Measurements from ENCODE around the gene RBFOX2.
"Not testable (repeated sequence)": the region's sequence is repeated elsewhere in the genome, so short reads cannot be mapped to it uniquely, and the experiment has no call there.

The RBFOX2 gene

GRCh38 chr22:36064358-36064757, 35.7 kb upstream of the RBFOX2 start:
- Histone ChIP-seq H3K23ac (ENCODE audit: low read length) (no peak overlapping the region), H3K79me2 (ENCODE audit: control insufficient read depth, insufficient read depth, low read length) (no peaks in the 10 kb centered on the region), H3K56ac (ENCODE audit: low read length) (no peak overlapping the region), H3K4ac (ENCODE audit: low read depth, low read length) (no peak overlapping the region), H2BK120ac (ENCODE audit: low read depth, low read length) (no peak overlapping the region), H3K4me2 (ENCODE audit: low read length) (no peak overlapping the region), H2BK15ac (replicated peaks; ENCODE audit: low read depth) (no peak overlapping the region), H3K79me1 (ENCODE audit: low read length) (no peaks in the 10 kb centered on the region), H4K5ac (ENCODE audit: low read length) (no peak overlapping the region), H3K9ac (ENCODE audit: low read length) (no peak overlapping the region), H3K27ac (ENCODE audit: low read depth, low read length) (no peak overlapping the region), H2BK5ac (ENCODE audit: low read length) (no peak overlapping the region), H2AK5ac (ENCODE audit: low read length) (no peak overlapping the region), H3K4me3 (ENCODE audit: low read length) (no peak overlapping the region), H3K27me3 (ENCODE audit: insufficient read depth, low read length, poor library complexity) (no peaks in the 10 kb centered on the region), H3K18ac (ENCODE audit: low read length) (no peak overlapping the region), H3K4me1 (ENCODE audit: control insufficient read depth, low read depth, low read length) (peaks cover 3% of the 10 kb centered on the region), H3K36me3 (ENCODE audit: control insufficient read depth, insufficient read depth, low read length) (no peaks in the 10 kb centered on the region), H4K8ac (ENCODE audit: low read depth, low read length) (no peak overlapping the region)
- WGBS (ENCODE audit: extremely low coverage, insufficient coverage, low lambda C conversion rate), result no CpG with 5 or more reads among the region's 5 CpGs
- DNase-seq, result no peak

DNA sequence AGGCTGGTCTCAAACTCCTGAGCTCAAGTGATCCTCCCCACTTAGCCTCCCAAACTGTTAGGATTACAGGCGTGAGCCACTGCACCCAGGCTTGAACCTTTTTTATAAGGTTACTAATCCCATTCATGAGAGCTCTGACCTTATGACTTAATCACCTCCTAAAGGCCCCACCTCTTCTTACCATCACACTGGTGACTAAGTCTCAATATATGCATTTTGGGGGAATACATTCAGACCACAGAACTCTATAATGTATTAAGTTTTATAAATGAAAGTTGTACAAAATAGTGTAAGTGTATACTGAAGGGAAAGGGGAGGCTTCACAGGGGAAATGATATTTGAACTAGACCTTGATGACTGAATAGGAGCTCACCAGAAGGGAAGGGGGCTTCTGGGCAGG, 28.4 kb upstream of the RBFOX2 start:
- H3K56ac ChIP-seq (ENCODE audit: low read length), result no peak overlapping the region
- no peak overlapping the region for H3K18ac ChIP-seq (ENCODE audit: low read length)
- no peak overlapping the region for H3K9ac ChIP-seq (ENCODE audit: low read length)
- no peaks in the 10 kb centered on the region for H3K79me1 ChIP-seq (ENCODE audit: low read length)
- DNase-seq, result no peak
- H2BK15ac ChIP-seq (replicated peaks; ENCODE audit: low read depth), result no peak overlapping the region
- no peaks in the 10 kb centered on the region for H3K36me3 ChIP-seq (ENCODE audit: control insufficient read depth, insufficient read depth, low read length)
- H4K5ac ChIP-seq (ENCODE audit: low read length), result no peak overlapping the region
- no peak overlapping the region for H3K4me2 ChIP-seq (ENCODE audit: low read length)
- no peak overlapping the region for H2AK5ac ChIP-seq (ENCODE audit: low read length)
- H3K4me1 ChIP-seq (ENCODE audit: control insufficient read depth, low read depth, low read length), result no peaks in the 10 kb centered on the region
- no peak overlapping the region for H2BK5ac ChIP-seq (ENCODE audit: low read length)
- H3K27ac ChIP-seq (ENCODE audit: low read depth, low read length), result no peak overlapping the region
- no peak overlapping the region for H3K4me3 ChIP-seq (ENCODE audit: low read length)
- no peak overlapping the region for H4K8ac ChIP-seq (ENCODE audit: low read depth, low read length)
- H2BK120ac ChIP-seq (ENCODE audit: low read depth, low read length), result no peak overlapping the region
- H3K79me2 ChIP-seq (ENCODE audit: control insufficient read depth, insufficient read depth, low read length), result no peaks in the 10 kb centered on the region
- WGBS (ENCODE audit: extremely low coverage, insufficient coverage, low lambda C conversion rate), result no CpG with 5 or more reads among the region's 1 CpG
- no peak overlapping the region for H3K4ac ChIP-seq (ENCODE audit: low read depth, low read length)
- no peaks in the 10 kb centered on the region for H3K27me3 ChIP-seq (ENCODE audit: insufficient read depth, low read length, poor library complexity)
- H3K23ac ChIP-seq (ENCODE audit: low read length), result no peak overlapping the region

GRCh38 chr22:36055376-36056295, 27.0 kb upstream of the RBFOX2 start:
- H4K5ac ChIP-seq (ENCODE audit: low read length), result no peak overlapping the region

GRCh38 chr22:36054446-36054845, 25.8 kb upstream of the RBFOX2 start:
- H3K18ac ChIP-seq (ENCODE audit: low read length); H4K5ac ChIP-seq (ENCODE audit: low read length); H3K27ac ChIP-seq (ENCODE audit: low read depth, low read length); DNase-seq; H3K79me2 ChIP-seq (ENCODE audit: control insufficient read depth, insufficient read depth, low read length); H3K9ac ChIP-seq (ENCODE audit: low read length); H3K79me1 ChIP-seq (ENCODE audit: low read length); H3K36me3 ChIP-seq (ENCODE audit: control insufficient read depth, insufficient read depth, low read length); H3K27me3 ChIP-seq (ENCODE audit: insufficient read depth, low read length, poor library complexity); H3K4me1 ChIP-seq (ENCODE audit: control insufficient read depth, low read depth, low read length); H3K4me3 ChIP-seq (ENCODE audit: low read length); H4K8ac ChIP-seq (ENCODE audit: low read depth, low read length); H3K23ac ChIP-seq (ENCODE audit: low read length); H3K4ac ChIP-seq (ENCODE audit: low read depth, low read length); H2BK5ac ChIP-seq (ENCODE audit: low read length); H2AK5ac ChIP-seq (ENCODE audit: low read length); H2BK120ac ChIP-seq (ENCODE audit: low read depth, low read length); H3K4me2 ChIP-seq (ENCODE audit: low read length); H3K56ac ChIP-seq (ENCODE audit: low read length); H2BK15ac ChIP-seq (replicated peaks; ENCODE audit: low read depth): not testable (repeated sequence)
- WGBS (ENCODE audit: extremely low coverage, insufficient coverage, low lambda C conversion rate), result no CpG with 5 or more reads among the region's 10 CpGs

More at GRCh38 chr22:36055376-36056295, 27.0 kb upstream of the RBFOX2 start:
- no peak overlapping the region for H3K18ac ChIP-seq (ENCODE audit: low read length)
- H2BK15ac ChIP-seq (replicated peaks; ENCODE audit: low read depth), result no peak overlapping the region
- no peaks in the 10 kb centered on the region for H3K79me2 ChIP-seq (ENCODE audit: control insufficient read depth, insufficient read depth, low read length)
- H4K8ac ChIP-seq (ENCODE audit: low read depth, low read length), result no peak overlapping the region
- H3K9ac ChIP-seq (ENCODE audit: low read length), result no peak overlapping the region
- H2BK5ac ChIP-seq (ENCODE audit: low read length), result no peak overlapping the region
- no peak for DNase-seq
- H3K27me3 ChIP-seq (ENCODE audit: insufficient read depth, low read length, poor library complexity), result no peaks in the 10 kb centered on the region
- no peak overlapping the region for H3K27ac ChIP-seq (ENCODE audit: low read depth, low read length)
- H3K23ac ChIP-seq (ENCODE audit: low read length), result no peak overlapping the region
- no peak overlapping the region for H2BK120ac ChIP-seq (ENCODE audit: low read depth, low read length)
- no CpG with 5 or more reads among the region's 19 CpGs for WGBS (ENCODE audit: extremely low coverage, insufficient coverage, low lambda C conversion rate)
- H3K36me3 ChIP-seq (ENCODE audit: control insufficient read depth, insufficient read depth, low read length), result no peaks in the 10 kb centered on the region
- no peak overlapping the region for H3K4me2 ChIP-seq (ENCODE audit: low read length)
- H3K4me1 ChIP-seq (ENCODE audit: control insufficient read depth, low read depth, low read length), result no peaks in the 10 kb centered on the region
- H3K56ac ChIP-seq (ENCODE audit: low read length), result no peak overlapping the region
- H2AK5ac ChIP-seq (ENCODE audit: low read length), result no peak overlapping the region
- no peaks in the 10 kb centered on the region for H3K79me1 ChIP-seq (ENCODE audit: low read length)
- H3K4ac ChIP-seq (ENCODE audit: low read depth, low read length), result no peak overlapping the region
- no peak overlapping the region for H3K4me3 ChIP-seq (ENCODE audit: low read length)

- WGBS (ENCODE audit: extremely low coverage, insufficient coverage, low lambda C conversion rate), result no CpG with 5 or more reads among the region's 1 CpG
- no peak overlapping the region for H4K5ac ChIP-seq (ENCODE audit: low read length)
- no peak overlapping the region for H3K27ac ChIP-seq (ENCODE audit: low read depth, low read length)
These were observed 24.9 kb upstream of the RBFOX2 start for GRCh38 chr22:36053242-36054147.

More at GRCh38 chr22:36053242-36054147, 24.9 kb upstream of the RBFOX2 start:
- Histone ChIP-seq H2BK15ac (replicated peaks; ENCODE audit: low read depth) (no peak overlapping the region), H3K4me1 (ENCODE audit: control insufficient read depth, low read depth, low read length) (no peaks in the 10 kb centered on the region), H3K9ac (ENCODE audit: low read length) (no peak overlapping the region), H2BK5ac (ENCODE audit: low read length) (no peak overlapping the region), H4K8ac (ENCODE audit: low read depth, low read length) (no peak overlapping the region), H3K4me3 (ENCODE audit: low read length) (no peak overlapping the region), H3K79me1 (ENCODE audit: low read length) (no peaks in the 10 kb centered on the region), H3K56ac (ENCODE audit: low read length) (no peak overlapping the region), H2BK120ac (ENCODE audit: low read depth, low read length) (no peak overlapping the region), H3K4me2 (ENCODE audit: low read length) (no peak overlapping the region), H3K18ac (ENCODE audit: low read length) (no peak overlapping the region), H3K4ac (ENCODE audit: low read depth, low read length) (no peak overlapping the region), H3K79me2 (ENCODE audit: control insufficient read depth, insufficient read depth, low read length) (no peaks in the 10 kb centered on the region), H3K27me3 (ENCODE audit: insufficient read depth, low read length, poor library complexity) (no peaks in the 10 kb centered on the region), H3K23ac (ENCODE audit: low read length) (no peak overlapping the region), H2AK5ac (ENCODE audit: low read length) (peak overlapping the region; percentile 18), H3K36me3 (ENCODE audit: control insufficient read depth, insufficient read depth, low read length) (no peaks in the 10 kb centered on the region)
- no peak for DNase-seq
